ENCODE results near the gene RNASE8.

Gene RNASE8

DNA sequence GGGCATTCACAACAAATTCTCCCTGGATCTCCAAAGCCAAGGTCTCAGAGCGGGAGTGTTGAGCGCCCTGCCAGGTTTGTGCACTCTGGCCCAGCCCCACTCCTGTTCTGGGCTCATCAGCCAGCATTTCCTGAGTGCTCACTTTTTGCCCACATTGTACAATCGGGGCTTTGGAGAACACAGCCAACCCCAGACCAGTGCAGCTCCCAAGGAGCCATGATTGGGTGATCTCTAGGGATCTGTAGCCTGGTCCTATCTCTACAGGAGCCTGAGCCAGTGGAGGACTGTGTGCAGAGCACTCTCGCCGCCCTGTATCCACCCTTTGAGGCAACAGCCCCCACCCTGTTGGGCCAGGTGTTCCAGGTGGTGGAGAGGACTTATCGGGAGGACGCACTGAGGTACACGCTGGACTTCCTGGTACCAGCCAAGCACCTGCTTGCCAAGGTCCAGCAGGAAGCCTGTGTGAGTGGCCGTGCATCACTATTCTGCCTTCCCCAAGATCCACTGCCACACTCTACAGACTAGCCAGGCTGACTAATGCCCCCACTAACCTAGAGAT, 15.2 kb downstream of the RNASE8 start:
- no peak for DNase-seq (ENCODE audit: low read depth)

DNA sequence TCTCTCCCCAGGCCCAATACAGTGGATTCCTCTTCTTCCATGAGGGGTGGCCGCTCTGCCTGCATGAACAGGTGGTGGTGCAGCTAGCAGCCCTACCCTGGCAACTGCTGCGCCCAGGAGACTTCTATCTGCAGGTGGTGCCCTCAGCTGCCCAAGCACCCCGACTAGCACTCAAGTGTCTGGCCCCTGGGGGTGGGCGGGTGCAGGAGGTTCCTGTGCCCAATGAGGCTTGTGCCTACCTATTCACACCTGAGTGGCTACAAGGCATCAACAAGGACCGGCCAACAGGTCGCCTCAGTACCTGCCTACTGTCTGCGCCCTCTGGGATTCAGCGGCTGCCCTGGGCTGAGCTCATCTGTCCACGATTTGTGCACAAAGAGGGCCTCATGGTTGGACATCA, 16.3 kb downstream of the RNASE8 start:
- DNase-seq (ENCODE audit: low read depth) = no peak

DNA sequence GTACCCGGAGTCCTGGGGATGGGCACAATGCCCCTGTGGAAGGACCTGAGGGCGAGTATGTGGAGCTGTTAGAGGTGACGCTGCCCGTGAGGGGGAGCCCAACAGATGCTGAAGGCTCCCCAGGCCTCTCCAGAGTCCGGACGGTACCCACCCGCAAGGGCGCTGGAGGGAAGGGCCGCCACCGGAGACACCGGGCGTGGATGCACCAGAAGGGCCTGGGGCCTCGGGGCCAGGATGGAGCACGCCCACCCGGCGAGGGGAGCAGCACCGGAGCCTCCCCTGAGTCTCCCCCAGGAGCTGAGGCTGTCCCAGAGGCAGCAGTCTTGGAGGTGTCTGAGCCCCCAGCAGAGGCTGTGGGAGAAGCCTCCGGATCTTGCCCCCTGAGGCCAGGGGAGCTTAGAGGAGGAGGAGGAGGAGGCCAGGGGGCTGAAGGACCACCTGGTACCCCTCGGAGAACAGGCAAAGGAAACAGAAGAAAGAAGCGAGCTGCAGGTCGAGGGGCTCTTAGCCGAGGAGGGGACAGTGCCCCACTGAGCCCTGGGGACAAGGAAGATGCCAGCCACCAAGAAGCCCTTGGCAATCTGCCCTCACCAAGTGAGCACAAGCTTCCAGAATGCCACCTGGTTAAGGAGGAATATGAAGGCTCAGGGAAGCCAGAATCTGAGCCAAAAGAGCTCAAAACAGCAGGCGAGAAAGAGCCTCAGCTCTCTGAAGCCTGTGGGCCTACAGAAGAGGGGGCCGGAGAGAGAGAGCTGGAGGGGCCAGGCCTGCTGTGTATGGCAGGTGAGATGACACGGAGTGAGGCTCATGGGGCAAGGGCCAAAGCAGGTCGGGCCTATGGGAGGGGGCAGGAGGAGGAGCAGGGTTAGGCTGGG, 17.0 kb downstream of the RNASE8 start:
- DNase-seq (ENCODE audit: low read depth) = no peak

DNA sequence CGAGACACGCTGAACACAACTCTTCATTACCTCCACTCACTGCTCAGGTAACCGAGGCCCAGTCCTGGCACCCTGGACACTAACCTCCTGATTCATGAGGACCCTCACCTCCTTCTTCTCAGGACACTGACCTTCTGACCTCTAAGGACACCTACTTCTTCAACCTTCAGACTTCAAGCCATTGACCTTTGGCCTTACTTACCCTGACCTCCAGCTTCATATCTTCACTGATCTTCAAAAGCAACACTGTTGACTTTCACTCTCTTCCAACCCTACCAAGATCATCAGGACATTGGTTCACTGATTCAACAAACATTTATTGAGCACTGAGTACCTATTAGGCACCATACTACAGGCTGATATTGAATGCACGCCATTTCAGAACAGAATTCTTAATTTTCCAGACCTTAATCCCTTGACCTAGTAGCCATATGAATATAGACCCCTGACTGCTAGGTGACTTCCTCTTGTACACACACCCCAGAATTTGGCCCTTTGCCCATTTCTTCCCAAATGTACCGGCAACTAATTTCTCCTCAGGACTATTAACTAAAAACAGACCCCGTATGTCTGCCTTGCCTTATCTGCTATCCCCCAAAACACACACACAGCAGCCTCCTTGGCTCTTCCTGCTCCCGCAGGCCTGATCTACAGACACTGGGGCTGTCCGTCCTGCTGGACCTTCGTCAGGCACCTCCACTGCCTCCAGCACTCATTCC, 18.3 kb downstream of the RNASE8 start:
- DNase-seq (ENCODE audit: low read depth) = no peak

DNA sequence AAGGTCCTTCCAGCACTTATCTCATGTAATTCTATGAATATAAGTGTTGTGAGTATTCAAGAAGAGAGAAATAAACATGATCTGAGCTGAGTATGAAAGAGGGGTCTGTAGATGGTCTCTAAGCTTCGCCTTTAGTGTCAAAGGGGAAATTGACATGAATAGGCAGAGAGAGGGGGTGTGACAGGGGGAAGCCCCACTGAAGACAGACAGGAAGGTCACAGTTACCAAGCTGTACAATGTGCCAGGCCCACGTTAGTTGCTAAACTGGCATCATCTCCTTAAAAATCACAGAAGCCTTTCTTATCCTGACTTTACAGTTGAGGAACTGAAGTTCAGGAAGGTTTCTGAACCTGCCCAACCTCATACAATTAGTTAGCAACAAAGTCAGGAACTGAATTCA, 20.1 kb downstream of the RNASE8 start:
- no peak for DNase-seq (ENCODE audit: low read depth)

- DNase-seq (ENCODE audit: low read depth) = no peak
These were observed 20.7 kb downstream of the RNASE8 start for GRCh38 chr14:21078287-21078686.

DNA sequence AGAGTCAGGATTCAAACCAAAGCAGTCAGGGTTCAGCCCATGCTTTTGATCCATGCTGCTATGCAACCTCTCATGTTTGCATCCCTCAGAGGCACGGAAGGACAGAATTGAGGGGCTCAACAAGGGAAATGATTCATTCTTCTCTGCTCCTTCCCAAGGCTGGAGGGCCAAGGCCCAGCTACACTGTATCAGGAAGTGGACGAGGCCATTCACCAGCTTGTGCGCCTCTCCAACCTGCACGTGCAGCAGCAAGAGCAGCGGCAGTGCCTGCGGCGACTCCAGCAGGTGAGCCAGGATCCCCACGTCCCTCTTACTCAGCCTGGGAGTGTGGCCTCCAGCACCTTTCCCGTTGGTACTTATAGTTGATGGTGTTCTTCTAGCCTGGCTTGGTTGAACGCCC, 21.1 kb downstream of the RNASE8 start:
- no peak for DNase-seq (ENCODE audit: low read depth)

DNA sequence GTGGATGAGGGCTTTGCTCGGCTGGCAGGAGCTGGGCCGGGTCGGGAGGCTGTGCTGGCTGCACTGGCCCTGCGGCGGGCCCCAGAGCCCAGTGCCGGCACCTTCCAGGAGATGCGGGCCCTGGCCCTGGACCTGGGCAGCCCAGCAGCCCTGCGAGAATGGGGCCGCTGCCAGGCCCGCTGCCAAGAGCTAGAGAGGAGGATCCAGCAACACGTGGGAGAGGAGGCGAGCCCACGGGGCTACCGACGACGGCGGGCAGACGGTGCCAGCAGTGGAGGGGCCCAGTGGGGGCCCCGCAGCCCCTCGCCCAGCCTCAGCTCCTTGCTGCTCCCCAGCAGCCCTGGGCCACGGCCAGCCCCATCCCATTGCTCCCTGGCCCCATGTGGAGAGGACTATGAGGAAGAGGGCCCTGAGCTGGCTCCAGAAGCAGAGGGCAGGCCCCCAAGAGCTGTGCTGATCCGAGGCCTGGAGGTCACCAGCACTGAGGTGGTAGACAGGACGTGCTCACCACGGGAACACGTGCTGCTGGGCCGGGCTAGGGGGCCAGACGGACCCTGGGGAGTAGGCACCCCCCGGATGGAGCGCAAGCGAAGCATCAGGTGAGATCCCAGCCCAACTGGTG, 24.0 kb downstream of the RNASE8 start:
- no peak for DNase-seq (ENCODE audit: low read depth)

GRCh38 chr14:21083565-21084325, 26.1 kb downstream of the RNASE8 start:
- DNase-seq (ENCODE audit: low read depth) = no peak

- DNase-seq (ENCODE audit: low read depth) = no peak
These were observed 26.8 kb downstream of the RNASE8 start for GRCh38 chr14:21084396-21084795.

- no peak for DNase-seq (ENCODE audit: low read depth)
These were observed 27.6 kb downstream of the RNASE8 start for GRCh38 chr14:21084998-21085853.

GRCh38 chr14:21086908-21087293, 29.3 kb downstream of the RNASE8 start:
- no peak for DNase-seq (ENCODE audit: low read depth)

DNA sequence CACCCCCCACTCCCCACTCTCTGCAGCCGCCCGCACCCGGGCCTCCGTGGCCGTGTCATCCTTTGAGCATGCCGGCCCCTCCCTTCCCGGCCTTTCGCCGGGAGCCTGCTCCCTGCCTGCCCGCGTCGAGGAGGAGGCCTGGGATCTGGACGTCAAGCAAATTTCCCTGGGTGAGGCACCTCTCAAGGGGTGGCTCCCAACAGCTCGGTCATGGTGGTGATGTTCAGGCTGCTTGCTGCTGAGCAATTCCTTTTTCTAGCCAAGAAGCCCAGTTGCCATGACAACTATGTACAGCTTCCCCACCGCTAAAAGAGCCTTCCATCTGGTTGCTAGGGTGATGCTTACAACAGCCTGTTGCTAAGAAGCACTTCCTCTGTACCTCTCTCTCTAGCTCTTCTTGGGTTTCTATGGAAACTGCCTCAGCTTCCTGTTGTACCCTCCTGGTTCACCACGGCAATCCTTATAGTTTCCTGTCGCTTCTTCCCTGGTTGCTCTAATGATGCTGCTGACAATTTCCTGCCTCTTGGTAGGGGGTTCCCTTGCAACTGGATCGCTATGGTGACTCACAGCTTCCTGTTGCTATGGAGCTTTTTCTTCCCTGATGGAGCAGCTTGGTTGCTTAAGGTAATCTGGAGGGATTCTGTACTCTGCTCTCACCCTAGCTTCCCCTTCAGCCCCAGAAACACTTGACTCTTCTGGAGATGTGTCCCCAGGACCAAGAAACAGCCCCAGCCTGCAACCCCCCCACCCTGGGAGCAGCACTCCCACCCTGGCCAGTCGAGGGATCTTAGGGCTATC, 29.9 kb downstream of the RNASE8 start:
- DNase-seq (ENCODE audit: low read depth) = no peak

GRCh38 chr14:21088687-21089086, 31.1 kb downstream of the RNASE8 start:
- no peak for DNase-seq (ENCODE audit: low read depth)

DNA sequence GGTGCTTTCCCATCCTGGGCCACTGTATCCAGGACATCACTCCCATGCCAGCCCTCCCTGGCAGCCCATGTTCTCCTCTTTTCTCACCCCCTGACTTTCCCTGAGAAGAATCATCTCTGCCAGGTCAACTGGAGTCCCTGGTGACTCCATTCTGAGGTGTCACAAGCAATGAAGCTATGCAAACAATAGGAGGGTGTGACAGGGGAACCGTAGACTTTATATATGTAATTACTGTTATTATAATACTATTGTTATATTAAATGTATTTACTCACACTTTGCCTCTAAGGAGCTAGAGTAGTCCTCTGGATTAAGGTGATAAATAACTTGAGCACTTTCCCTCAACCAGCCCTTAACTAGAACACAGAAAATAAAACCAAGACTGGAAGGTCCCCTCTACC, 31.6 kb downstream of the RNASE8 start:
- no peak for DNase-seq (ENCODE audit: low read depth)

DNA sequence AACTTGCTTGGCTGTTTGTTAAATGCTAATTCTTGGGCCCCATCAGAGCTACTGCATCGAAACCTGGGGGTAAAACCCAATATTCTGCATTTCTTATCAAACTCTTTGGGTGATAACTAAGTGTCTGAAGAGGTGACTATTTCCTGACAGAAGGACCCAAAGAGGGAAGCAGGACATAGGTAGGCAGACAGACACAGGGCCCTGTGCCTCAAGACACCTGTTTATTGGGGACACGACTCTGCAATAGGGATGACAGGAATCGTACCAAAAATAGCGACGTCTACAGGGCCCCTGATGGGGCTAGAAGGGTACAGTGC, 32.2 kb downstream of the RNASE8 start:
- no peak for DNase-seq (ENCODE audit: low read depth)

DNA sequence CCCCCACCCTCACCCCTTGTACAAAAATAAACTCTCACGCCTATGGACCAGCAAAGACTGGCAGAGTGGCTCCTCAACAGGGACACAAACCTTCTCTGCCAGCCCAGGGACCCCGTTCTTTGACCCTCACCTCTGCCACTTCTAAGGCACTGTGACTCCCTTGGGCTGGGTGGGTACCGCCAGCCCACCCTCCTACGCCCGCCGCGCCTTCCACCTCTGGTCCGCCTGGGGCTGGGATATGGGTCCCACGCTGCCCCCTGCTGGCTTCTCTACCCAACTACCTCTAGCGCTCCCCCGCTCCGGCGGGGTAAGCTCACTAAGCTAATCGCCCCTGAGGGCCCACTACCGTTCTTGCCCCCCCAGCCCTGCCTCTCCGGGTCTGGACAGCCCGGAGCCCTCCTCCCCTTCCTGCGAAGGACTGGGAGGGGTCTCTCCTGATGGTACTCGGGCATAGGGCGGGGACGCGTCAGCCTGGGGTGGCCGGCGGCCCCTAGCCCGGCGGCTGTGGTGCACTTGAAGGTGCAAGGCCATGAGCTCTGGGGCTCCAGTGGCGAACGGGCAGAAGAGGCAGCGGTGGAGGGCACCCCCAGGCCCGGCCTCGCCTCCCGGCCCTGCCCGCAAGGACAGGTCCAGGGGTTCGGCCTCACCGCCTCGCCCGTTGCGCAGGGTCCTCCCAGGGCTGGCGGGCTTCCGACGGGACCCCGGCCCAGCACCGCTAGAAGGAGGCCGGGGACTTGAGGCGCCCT, 32.7 kb downstream of the RNASE8 start:
- DNase-seq (ENCODE audit: low read depth) = no peak

- no peak for DNase-seq (ENCODE audit: low read depth)
These were observed 33.5 kb downstream of the RNASE8 start for GRCh38 chr14:21090940-21091663.

DNA sequence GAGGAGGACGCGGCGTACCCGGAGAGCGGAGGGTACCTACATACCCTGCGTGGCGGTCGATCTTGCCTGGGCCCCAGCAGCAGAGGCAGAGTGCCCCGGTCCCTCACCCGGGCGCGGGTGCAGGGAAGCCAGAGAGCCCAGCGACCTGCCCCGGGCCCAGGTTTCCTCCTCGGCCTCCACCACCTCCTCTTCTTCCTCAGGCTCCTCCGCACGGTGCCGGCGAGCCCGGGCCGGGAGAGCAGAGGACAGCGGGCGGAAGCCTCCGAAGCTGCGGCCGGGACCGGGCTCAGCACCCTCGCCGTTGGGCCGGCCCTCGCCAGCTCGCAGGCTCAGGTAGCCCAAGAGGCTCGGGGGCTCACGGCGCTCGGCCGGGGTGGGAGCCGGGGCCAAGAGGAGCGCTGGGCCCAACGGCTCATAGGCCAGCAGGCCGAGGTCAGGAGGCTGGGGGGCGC, 34.2 kb downstream of the RNASE8 start:
- no peak for DNase-seq (ENCODE audit: low read depth)
